Stimulated activated CD8-positive, alpha-beta memory T cell treated with anti-CD3 and anti-CD28 coated beads, Interleukin-4, amount 100 ng/mL, for 24 hours (primary cell): ENCODE data around the gene ITPKA.

Experiments used
- DNase-seq: peaks from one replicate; pipeline ENCODE4 v3.0.0-alpha.2; 2020; ENCODE audit warnings: low read depth

The ITPKA gene

DNA sequence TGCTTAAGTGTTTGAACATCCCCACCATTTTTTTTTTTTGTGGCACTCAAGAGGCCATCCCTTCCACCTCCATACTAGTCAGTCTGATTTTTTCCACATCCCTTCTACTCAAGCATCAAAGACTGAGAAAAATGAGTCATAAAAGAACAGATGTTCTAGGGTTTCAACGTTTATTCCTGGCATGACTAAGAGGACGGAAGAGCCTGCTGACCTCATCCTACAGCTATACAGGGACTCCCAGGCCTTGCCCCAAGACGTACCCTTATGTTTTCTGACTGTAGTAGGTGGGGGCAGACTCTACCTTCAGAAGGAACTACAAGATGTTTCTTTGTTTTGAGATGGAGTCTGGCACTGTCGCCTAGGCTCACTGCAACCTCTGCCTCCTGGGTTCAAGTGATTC lies 3.3 kb upstream of the ITPKA start:
- no peak for DNase-seq

GRCh38 chr15:41491889-41492288 lies 1.8 kb upstream of the ITPKA start:
- no peak for DNase-seq

GRCh38 chr15:41492597-41493204 lies 973 bp upstream of the ITPKA start:
- DNase-seq, result no peak

DNA sequence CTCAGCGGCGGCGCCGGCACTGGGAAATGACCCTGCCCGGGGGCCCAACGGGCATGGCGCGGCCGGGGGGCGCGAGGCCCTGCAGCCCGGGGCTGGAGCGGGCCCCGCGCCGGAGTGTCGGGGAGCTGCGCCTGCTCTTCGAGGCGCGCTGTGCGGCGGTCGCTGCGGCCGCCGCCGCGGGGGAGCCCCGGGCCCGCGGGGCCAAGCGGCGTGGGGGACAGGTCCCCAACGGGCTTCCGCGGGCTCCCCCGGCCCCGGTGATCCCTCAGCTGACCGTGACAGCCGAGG lies 172 bp downstream of the ITPKA start:
- DNase-seq, result no peak

DNA sequence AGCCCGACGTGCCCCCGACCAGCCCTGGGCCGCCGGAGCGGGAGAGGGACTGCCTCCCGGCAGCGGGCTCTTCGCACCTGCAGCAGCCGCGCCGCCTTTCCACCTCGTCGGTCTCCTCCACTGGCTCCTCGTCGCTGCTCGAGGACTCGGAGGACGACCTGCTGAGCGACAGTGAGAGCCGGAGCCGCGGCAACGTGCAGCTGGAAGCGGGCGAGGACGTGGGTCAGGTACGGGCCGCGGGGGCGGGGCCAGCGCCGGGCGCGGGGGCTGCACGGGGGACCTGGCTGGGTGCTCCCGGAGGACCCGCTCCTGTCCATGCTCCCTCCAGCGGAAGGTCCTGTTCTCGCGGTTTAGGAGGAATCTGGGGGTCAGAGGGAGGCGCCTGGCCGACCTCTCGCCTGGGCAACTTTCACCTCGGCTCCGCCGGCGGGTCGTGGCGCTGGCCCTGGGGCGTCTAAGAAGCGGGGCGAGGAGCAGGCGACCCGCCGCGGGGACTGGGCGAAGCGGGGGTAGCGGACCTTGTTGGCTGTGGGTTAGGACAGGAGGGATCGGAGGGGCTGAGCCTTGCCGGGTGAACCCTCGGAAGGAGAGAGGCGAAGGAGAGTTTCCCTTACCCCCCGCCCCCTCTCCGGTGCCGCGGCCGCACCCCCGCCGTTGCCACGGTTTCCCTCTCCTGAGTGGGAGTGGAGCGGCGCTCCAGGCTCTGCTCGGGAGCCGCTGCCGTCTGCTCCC lies 682 bp downstream of the ITPKA start:
- no peak for DNase-seq

- no peak for DNase-seq
These were observed 1.5 kb downstream of the ITPKA start for GRCh38 chr15:41494922-41495735.

DNA sequence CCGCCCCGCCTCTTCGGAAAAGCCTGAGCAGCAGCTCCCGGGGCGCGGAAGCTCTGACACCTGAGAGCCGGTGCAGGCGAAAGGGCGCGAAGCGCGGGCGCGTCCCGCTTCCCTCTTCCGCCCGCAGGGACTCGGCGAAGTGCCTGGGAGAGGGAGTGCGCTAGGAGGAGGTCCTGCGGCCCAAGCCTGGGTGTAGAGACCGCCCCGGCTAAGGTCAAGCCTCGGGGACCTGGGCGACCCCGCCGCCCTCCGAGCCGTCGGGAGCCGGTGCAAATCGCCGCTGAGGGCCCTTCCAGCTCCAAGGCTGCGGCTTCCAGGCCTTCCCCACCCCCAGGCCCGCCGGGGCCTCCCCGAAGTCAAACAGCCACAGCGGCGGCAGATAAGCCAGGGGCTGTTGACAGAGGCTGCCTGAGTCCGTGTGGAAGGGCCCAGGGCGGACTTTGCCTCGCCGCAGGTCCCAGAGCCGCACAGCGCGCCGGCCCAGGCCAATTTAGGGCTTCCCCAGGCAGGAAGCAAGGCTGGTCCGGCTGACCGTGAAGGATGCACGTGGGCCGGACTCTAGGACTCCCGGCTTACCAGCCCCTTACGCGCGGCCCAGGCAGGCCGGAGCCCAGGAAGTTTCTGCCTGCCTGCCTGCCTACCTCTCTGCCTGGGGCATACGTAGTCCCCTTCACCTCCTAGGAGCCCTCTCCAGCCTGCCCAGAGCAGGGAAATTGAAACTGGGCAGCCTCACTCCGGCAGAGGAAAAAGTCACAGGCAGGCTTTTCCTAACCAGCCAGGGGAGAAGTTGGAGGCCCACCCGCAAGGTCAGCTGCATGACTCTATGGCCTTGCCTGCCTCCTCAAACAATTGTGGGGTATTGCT lies 2.3 kb downstream of the ITPKA start:
- DNase-seq, result no peak

DNA sequence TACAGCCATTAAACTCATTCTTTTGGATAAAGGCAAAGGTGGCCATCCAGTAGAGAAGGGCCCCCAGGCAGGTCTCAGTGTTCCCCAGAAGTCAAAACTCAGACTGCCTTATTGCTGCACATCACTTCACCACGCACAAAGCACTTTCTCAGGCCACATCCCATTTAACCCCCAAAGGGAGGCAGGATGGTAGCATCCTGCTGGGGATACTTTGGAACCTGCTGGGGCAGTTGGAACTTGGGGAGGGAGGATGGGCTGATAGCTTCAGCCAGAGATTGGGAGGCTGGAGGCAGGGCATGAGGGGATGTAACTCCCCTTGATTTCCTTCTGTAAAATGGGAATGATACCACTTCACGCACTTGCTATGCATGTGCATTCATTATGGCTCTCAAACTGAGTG lies 5.0 kb downstream of the ITPKA start:
- no peak for DNase-seq

DNA sequence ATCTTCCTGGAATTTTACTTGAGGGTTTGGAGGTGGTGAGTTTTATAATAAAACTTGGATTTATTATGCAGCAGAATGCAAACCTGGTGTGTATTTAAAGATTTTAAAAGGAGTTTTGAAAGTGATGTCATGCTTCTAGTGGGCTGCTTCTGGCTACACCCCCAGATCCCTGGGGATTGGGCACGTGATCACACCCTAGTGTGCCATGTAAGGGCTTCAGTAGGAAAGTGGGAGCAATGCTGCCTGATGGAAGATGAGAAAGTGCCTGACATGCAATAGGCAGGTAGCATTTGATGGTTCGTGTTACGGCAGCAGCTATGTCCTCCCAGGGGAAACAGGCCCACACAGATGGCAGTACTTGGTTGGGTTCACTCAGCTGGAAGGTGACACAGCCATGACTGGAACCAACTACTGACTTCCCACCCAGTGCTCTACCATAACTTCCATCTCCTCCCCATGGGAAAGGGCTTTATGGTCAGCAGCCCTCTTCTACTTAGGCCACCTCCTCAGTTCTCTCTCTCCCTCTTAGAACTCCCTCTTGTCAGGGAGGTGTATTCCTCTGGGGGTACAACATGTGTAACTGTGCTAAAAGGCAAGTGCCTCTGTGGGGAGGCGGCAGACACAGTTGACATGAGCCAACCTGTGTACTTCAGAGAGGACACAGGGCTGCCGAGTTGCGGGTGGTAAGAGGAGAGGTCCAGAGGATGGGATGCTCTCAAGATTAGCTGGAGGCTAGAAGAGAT lies 5.6 kb downstream of the ITPKA start:
- no peak for DNase-seq

- DNase-seq, result no peak
These were observed 7.7 kb downstream of the ITPKA start for GRCh38 chr15:41501191-41501917.

GRCh38 chr15:41501931-41502794 lies 8.5 kb downstream of the ITPKA start:
- DNase-seq, result no peak

DNA sequence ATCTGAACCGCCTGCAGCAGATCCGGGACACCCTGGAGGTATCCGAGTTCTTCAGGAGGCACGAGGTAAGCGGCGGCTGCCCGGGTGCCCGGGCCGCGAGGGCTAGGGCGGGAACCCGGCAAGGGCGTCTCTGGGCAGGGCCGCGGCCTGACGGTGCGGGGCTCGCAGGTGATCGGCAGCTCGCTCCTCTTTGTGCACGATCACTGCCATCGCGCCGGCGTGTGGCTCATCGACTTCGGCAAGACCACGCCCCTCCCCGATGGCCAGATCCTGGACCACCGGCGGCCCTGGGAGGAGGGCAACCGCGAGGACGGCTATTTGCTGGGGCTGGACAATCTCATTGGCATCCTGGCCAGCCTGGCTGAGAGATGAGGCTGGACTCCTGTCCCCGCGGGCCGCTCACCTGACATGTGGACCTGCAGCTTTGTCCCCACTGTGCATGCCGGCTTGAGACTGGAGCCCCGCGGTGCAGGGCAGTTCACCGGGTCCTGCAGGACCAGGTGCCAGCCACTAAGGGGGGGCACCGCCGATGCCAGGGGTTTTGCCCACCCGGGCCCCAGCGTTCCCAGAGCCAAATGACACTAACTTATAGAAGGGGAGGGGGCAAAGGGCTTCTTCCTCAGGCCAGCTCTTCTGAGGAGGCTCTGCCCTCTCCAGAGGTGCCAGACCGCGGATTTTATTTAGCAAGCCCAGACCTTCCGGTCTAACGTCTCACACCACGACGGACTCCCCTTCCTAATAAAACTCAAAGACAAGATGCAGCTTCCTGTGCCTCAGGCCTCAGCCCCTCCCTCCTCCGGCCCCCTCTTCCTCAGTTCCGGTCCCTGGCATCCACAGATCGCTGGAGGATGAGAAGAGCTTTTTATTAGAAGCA lies 9.4 kb downstream of the ITPKA start:
- no peak for DNase-seq

DNA sequence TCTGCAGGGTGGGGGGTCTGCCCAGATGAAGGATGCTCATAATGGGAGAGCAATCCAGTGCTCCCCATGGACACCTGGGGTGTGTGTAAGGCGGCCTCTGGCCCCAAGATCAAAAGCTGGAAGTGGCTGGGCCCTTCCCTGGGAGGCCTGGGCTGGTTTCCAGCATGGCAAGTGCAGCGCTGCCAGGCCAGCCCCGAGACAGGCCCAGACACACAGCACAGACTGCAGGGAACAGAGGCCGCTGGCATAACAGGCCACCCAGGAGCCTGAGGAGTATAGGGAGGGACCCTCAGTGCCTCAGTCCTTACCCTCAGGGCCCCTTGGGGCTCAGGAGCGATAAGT lies 10.0 kb downstream of the ITPKA start:
- no peak for DNase-seq

DNA sequence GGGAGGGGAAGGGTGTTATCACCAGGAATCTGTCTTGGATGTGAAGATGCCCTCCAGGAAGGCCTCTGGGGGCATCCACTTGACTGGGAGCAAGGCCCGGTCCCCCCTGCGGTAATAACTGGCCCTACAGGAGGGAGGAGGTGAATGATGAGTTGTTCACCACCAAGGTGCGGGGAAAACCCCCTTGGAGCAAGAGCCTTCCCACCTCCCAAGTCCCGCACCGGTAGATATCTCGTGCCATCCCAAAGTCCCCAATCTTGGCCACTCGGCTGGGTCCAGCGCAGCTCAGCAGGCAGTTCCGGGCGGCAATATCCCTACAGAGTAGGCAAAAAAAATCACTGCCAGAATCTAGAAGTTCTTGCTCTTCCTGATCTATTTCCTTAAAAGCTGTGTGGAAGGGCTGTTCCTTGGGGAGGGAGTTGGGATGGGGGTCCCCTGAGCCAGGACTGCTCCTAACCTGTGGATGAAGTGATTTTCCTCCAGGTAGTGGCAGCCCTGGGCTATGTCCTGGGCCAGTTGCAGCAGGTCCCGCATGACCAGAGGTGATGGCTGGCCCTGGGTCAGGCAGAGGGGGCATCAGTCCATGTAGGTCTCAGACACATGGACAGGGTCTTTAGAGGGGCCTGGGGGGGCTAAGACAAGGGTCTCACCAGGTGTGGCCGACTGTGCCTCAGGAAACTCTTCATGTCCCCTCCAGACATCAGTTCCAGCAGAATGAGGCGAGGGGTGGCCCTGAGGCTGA lies 11.2 kb downstream of the ITPKA start:
- DNase-seq, result no peak

GRCh38 chr15:41505776-41506175 lies 12.1 kb downstream of the ITPKA start:
- no peak for DNase-seq

- no peak for DNase-seq
These were observed 13.2 kb downstream of the ITPKA start for GRCh38 chr15:41506796-41507341.

- DNase-seq, result no peak
These were observed 14.2 kb downstream of the ITPKA start for GRCh38 chr15:41507820-41508290.

GRCh38 chr15:41510728-41511127 lies 17.1 kb downstream of the ITPKA start:
- DNase-seq, result no peak
